Endothelial cell (in vitro differentiated cells): Measurements from ENCODE around the gene FAM114A2. TPM values are rescaled to one million over a fixed set of nuclear protein-coding genes. Genes with fewer than 3 reads are reported as not detected.

Experiments used
- DNase-seq: peaks from one replicate; pipeline ENCODE4 v3.0.0; 2021; ENCODE audit warnings: low spot score
- H3K27ac Mint-ChIP-seq: one replicate; pipeline ENCODE4 v1.8.0; 2021; ENCODE audit warnings: mixed read lengths, inconsistent platforms; ENCODE audit not compliant: unreplicated experiment
- H3K27me3 Mint-ChIP-seq: one replicate; pipeline ENCODE4 v1.8.0; 2021; ENCODE audit warnings: mild to moderate bottlenecking, moderate library complexity, mixed read lengths, inconsistent platforms; ENCODE audit not compliant: unreplicated experiment
- H3K36me3 Mint-ChIP-seq: one replicate; pipeline ENCODE4 v1.8.0; 2021; ENCODE audit warnings: mild to moderate bottlenecking, low read depth, mixed read lengths, inconsistent platforms; ENCODE audit not compliant: unreplicated experiment
- H3K4me1 Mint-ChIP-seq: one replicate; pipeline ENCODE4 v1.8.0; 2021; ENCODE audit warnings: mild to moderate bottlenecking, mixed read lengths, inconsistent platforms; ENCODE audit not compliant: unreplicated experiment
- H3K4me3 Mint-ChIP-seq: one replicate; pipeline ENCODE4 v1.8.0; 2021; ENCODE audit warnings: mild to moderate bottlenecking, mixed read lengths, inconsistent platforms; ENCODE audit not compliant: unreplicated experiment
- H3K9me3 Mint-ChIP-seq: one replicate; pipeline ENCODE4 v1.8.0; 2021; ENCODE audit warnings: mixed read lengths, inconsistent platforms; ENCODE audit not compliant: unreplicated experiment
- total RNA-seq: library from RNA; stranded (reverse); fragmentation: NEBNext Ultra II Directional; extraction: Animal tissue kit (Norgen Biotek cat#: 25700); gene quantifications from one replicate; pipeline ENCODE4 v1.2.1, GENCODE V29; 2021; ENCODE audit not compliant: unreplicated experiment
- TF ChIP-seq, protein P1 (sequence below): fragments of 200-600 bp; sonication (generic); IDR thresholded peaks from one replicate; pipeline ENCODE4 v1.5.0; 2021; ENCODE audit warnings: antibody characterized with exemption; ENCODE audit not compliant: unreplicated experiment

The FAM114A2 gene
- total RNA-seq, 1 donor from 2014 or later: 28.4 TPM

DNA sequence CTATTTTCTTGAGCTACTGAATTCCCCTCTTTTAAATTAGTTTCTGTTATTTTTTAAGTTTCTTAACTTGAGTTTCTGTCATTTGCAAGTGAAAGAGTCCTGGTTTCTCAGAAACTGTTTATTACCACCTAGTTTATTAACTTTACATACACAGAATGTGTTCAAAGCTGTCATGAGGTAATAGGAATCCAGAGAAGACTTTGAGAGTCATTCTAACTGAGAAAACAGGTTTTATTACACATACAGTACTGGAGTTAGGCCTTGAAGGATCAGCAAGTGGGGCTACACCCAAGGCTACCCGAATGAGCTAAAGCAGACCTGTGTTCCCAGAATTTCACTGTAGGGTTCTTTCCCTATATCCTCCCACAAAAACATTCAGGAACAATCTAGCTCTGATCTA lies 33.1 kb downstream of the FAM114A2 start:
- H3K9me3 Mint-ChIP-seq: no peaks in the 10 kb centered on the region
- no peaks in the 10 kb centered on the region for H3K36me3 Mint-ChIP-seq
- no peak overlapping the region for H3K27ac Mint-ChIP-seq
- peaks cover 3% of the 10 kb centered on the region for H3K27me3 Mint-ChIP-seq
- H3K4me1 Mint-ChIP-seq: peaks cover 31% of the 10 kb centered on the region
- TF ChIP-seq, protein P1, sequence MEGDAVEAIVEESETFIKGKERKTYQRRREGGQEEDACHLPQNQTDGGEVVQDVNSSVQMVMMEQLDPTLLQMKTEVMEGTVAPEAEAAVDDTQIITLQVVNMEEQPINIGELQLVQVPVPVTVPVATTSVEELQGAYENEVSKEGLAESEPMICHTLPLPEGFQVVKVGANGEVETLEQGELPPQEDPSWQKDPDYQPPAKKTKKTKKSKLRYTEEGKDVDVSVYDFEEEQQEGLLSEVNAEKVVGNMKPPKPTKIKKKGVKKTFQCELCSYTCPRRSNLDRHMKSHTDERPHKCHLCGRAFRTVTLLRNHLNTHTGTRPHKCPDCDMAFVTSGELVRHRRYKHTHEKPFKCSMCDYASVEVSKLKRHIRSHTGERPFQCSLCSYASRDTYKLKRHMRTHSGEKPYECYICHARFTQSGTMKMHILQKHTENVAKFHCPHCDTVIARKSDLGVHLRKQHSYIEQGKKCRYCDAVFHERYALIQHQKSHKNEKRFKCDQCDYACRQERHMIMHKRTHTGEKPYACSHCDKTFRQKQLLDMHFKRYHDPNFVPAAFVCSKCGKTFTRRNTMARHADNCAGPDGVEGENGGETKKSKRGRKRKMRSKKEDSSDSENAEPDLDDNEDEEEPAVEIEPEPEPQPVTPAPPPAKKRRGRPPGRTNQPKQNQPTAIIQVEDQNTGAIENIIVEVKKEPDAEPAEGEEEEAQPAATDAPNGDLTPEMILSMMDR: no peak
- no peak for DNase-seq
- H3K4me3 Mint-ChIP-seq: no peak overlapping the region

DNA sequence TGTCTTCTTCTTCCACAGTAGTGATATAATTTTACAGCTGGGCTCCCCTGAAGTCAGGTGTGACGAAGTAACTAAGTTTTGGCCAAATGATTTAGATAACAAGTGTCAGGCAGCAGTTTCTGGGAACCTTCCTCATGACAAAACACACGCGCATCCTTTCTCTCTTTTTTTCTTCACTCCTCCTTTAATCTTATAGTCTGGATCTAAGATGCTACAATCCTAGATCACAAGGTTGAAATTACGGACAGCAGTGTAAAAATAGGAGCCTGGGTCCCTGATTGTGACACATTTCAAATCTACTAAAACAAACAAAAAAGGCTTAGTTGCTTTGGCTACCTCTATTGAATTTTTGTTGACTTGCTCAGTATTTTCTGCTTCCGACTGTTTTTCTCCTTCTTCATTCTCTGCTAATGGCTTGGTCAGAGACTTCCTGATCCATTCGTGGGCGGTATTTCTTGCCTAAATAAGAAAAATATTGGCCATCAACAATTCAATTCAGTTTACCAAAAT lies 36.1 kb downstream of the FAM114A2 start:
- Mint-ChIP-seq H3K9me3 (no peaks in the 10 kb centered on the region), H3K4me1 (peaks cover 34% of the 10 kb centered on the region), H3K27me3 (peaks cover 3% of the 10 kb centered on the region), H3K36me3 (peaks cover 12% of the 10 kb centered on the region), H3K4me3 (no peak overlapping the region), H3K27ac (peak overlapping the region; percentile 98)
- no peak for DNase-seq
- TF ChIP-seq, protein P1: no peak

DNA sequence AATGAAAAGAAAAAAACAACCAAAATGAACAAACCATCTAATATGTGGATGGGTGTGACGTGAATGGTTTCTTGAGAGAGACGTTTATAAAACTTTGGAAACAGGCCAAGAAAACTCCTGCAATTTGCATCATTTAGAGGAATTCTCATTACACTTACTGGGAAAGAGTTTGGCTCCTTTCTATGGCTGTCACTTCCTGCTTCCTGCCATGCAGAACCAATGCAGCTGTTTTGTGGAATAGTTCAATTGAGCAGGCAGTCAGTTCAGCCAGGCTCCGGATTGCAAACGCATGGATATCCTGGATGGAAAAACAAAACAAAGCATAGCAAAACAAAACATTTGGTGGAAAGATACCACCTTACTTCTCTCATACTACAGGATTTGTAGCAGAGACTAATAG lies 36.6 kb downstream of the FAM114A2 start:
- Mint-ChIP-seq H3K4me1 (peaks cover 34% of the 10 kb centered on the region), H3K27me3 (peaks cover 3% of the 10 kb centered on the region)

DNA sequence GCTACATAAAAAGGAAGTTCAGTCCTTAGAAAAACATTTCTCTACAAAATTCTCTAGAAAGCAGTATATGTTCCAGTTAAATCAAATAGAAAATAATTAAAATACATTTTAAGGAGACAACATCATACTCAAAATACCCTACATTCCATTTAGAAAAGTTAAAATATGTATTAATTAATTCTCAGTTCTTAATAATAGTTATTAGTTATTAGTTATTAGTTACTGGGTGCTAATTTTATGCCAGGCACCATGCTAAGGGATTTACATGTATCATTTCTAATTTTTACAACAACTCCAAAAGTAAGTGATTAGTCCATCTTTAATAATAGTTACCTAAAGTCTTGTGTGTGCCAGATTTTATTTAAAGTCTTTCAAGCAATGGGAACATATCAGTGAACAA lies 38.0 kb downstream of the FAM114A2 start:
- H3K4me3 Mint-ChIP-seq: peak overlapping the region; percentile 24
- no peak for DNase-seq
- H3K4me1 Mint-ChIP-seq: peaks cover 34% of the 10 kb centered on the region
- H3K36me3 Mint-ChIP-seq: peaks cover 16% of the 10 kb centered on the region
- H3K27ac Mint-ChIP-seq: peak overlapping the region; percentile 90
- peaks cover 3% of the 10 kb centered on the region for H3K27me3 Mint-ChIP-seq
- TF ChIP-seq, protein P1: no peak
- H3K9me3 Mint-ChIP-seq: no peaks in the 10 kb centered on the region

More for the DNA sequence above, 36.6 kb downstream of the FAM114A2 start:
- H3K4me3 Mint-ChIP-seq: no peak overlapping the region
- H3K36me3 Mint-ChIP-seq: peaks cover 16% of the 10 kb centered on the region
- TF ChIP-seq, protein P1: no peak
- no peaks in the 10 kb centered on the region for H3K9me3 Mint-ChIP-seq
- peak; percentile 53 for DNase-seq
- peak overlapping the region; percentile 98 for H3K27ac Mint-ChIP-seq

DNA sequence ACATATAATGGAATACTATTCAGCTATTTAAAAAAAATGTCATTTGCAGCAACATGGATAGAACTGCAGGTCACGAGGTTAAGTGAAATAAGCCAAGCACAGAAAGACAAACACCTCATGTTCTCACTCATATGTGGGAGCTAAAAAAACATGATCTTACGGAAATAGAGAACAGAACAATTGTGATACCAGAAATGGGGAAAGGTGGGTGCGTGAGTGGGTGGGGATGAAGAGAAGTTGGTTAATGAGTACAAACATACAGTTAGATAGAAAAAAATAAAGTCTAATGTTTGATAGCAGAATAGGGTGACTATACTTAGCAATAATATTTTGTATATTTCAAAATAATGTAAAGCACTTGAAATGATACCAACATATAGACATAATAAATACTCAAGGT lies 38.7 kb downstream of the FAM114A2 start:
- TF ChIP-seq, protein P1: no peak
- no peaks in the 10 kb centered on the region for H3K9me3 Mint-ChIP-seq
- H3K4me1 Mint-ChIP-seq: peaks cover 37% of the 10 kb centered on the region
- no peak overlapping the region for H3K4me3 Mint-ChIP-seq
- H3K27me3 Mint-ChIP-seq: peaks cover 3% of the 10 kb centered on the region
- DNase-seq: no peak
- peaks cover 16% of the 10 kb centered on the region for H3K36me3 Mint-ChIP-seq
- no peak overlapping the region for H3K27ac Mint-ChIP-seq
